OCI-LY1 (cell line): ENCODE measurements around the gene NPAS4.
"Not testable (repeated sequence)": the region's sequence is repeated elsewhere in the genome, so short reads cannot be mapped to it uniquely, and the experiment has no call there.

ENCODE experiments used
- CTCF ChIP-seq: fragments of 200-600 bp; sonication (generic), shearing (Covaris generic); IDR thresholded peaks from 2 replicates; pipeline ENCODE4 v1.5.1; 2017; ENCODE audit warnings: mild to moderate bottlenecking, antibody characterized with exemption, low read length, moderate library complexity, mixed read lengths
- EZH2 ChIP-seq: fragments of 200-600 bp; sonication (generic), shearing (Covaris generic); IDR thresholded peaks from 2 replicates; pipeline ENCODE4 v1.8.0; 2017; ENCODE audit warnings: borderline replicate concordance, mixed run types, mild to moderate bottlenecking, antibody characterized with exemption, low read length, moderate library complexity, mixed read lengths

- not testable (repeated sequence) for TF ChIP-seq CTCF, EZH2
Measured at GRCh38 chr11:66373690-66374287, 47.0 kb upstream of the NPAS4 start.
